Measurements from ENCODE around the gene MLLT6.
"Not testable (repeated sequence)": the region's sequence is repeated elsewhere in the genome, so short reads cannot be mapped to it uniquely, and the experiment has no call there.

The MLLT6 gene

DNA sequence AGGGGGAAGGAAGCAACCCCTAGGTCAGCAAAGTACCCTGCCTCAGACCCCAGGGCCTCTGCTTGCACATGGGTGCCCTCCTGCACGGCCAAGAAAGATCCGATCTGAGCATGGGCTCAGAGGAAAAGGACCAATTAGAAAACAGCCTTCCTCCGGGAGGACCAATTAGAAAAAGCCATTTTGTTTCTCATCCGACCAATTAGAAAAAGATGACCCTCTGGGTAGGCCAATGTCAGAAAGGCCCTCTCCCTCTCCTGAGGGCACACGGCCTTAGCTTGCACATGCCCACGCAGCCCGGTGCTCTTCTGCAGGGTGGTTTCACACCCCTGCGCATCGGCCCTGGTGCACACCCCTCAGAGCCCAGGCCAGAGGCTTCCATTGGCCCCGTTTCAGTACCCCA lies 20.0 kb downstream of the MLLT6 start:
- no peak overlapping the region for H3K27ac ChIP-seq
- no peak for DNase-seq (ENCODE audit: low read depth, low spot score)

DNA sequence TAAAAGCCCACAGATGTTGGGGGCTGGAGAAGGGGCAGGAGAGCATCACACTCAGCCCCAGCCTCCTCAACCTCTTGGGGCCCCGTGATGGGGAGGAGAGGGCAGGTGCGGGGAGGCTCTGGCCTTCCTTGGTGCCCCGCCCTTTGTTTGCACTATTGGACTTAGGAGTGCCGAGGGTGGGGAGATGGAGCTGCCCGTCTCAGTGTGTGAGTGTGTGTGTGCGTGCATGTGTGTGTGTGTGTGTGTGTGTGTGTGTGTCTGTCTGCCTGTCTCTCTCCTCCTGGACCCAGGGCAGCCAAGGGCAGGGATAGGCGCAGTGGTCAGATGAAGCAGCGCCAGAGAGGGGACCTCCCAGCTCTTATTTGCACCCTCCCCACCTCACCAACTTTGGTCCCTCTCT lies 21.1 kb downstream of the MLLT6 start:
- DNase-seq (ENCODE audit: low read depth, low spot score); H3K27ac ChIP-seq: not testable (repeated sequence)

DNA sequence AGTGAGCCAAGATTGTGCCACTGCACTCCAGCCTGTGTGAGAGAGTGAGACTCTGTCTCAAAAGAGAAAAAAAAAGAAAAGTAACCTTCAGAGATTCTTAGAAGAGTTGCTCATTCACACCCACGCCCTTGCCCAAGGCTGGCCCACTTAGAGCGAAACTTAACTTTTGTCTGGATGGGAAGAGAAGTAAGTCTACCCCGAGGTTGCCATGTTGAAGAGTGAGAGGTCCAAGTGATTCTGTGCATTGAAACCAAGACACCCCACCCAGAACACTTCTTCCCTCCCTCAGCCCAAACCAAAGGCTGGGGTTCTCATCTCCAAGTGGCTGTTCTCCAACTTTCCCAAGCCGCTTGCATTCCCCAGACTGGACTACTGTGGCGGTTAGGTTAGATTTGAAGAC lies 22.7 kb downstream of the MLLT6 start:
- no peak for DNase-seq (ENCODE audit: low read depth, low spot score)
- H3K27ac ChIP-seq, result no peak overlapping the region

DNA sequence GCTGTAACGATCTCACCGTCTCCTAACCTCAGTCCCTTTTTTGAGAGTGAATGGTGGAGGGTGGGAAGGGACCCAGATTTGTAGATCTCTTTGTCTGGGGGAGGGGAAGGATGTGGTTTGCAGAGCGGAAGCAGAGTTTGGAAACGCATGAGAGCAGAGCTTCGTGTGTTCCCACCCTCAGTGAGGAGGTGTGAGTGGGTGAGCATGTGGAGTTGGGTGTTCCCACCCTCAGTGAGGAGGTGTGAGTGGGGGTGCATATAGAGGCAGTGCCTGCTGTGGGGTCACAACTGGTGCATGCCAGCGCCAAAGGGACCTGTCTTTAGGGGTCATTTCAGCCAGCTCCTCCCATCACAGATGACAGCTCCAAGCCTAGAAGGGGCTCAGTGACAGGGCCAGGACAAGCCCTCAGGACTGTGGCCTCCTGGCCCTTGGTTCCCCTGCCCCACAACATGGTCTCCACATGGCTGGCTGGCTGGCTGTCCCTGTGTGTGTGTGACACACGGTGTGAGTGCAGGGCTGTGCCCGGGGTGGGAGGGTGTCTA lies 23.3 kb downstream of the MLLT6 start:
- DNase-seq (ENCODE audit: low read depth, low spot score), result no peak
- no peak overlapping the region for H3K27ac ChIP-seq

DNA sequence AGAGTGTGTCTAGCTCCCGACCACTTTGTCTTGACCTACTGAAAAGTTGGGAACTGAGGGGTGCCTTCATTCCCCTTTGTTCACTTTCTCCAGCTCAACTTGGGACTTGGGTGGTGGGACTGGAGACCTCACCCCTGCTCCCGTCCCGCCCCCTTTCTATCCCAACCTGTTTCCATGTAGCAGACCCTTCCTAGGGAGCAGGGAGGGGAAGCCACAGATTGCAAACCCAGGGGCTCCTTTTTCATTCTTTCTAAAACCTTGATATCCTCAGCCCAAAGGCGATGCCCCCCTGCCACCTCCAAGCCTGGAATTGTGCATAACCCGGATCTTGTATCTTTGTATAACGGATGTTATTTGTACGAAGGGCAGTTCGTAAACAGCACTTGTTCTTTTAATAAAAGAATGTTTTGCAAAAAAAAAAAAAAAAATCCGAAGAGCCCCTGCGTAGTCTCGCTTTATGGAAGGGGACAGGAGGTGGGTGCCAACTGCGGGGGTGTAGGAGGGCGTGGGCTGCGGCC lies 24.4 kb downstream of the MLLT6 start:
- no peak overlapping the region for H3K27ac ChIP-seq
- DNase-seq (ENCODE audit: low read depth, low spot score), result no peak

GRCh38 chr17:38729886-38730525 lies 24.9 kb downstream of the MLLT6 start, which contains the start of gene CISD3:
Gene CISD3 (plus strand): TSS chr17:38730341. CDS start chr17:38730359, 18 bp downstream.
- DNase-seq (ENCODE audit: low read depth, low spot score), result no peak
- H3K27ac ChIP-seq, result peak within 1 kb of the TSS; percentile 51

DNA sequence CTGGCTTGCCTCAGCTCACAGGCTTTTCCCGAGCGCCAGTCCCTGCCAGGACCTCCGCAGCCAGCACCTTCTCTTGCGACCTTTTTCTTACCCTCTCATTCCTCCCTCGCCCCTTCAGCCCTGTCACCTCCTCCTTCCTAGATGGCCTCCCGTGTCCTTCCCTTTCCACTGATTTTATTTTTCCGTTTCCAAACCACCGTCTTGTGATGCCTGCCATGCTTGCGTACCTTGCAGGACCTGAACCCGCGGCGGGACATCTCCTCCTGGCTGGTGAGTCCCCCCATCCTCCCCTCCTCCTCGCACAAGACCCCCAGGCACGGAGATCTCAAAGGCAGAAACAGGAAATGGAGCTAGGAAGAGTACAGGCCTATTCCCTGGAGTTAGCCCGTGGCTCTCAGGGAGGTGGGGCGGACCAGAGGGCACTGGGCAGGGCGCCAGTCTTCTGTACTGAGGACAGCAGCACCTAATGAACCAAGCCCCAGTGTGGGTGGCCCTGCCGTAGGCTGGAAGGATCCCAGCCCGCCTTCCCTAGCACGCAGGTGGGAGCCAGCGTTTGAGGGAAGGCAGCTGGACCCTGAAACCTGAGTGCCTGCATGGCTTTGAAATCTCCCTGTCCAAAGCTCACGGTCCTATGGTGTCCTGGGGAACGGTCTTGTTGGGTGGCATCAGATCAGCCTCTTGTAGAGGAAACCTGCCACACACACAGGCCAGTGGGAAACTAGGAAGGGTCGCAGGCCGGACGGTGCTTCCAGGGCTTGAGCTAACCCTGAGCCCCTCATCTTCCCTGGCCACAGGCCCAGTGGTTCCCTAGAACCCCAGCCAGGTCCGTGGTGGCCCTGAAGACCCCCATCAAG lies 25.7 kb downstream of the MLLT6 start:
- DNase-seq (ENCODE audit: low read depth, low spot score), result no peak
- peak overlapping the region; percentile 51 for H3K27ac ChIP-seq

DNA sequence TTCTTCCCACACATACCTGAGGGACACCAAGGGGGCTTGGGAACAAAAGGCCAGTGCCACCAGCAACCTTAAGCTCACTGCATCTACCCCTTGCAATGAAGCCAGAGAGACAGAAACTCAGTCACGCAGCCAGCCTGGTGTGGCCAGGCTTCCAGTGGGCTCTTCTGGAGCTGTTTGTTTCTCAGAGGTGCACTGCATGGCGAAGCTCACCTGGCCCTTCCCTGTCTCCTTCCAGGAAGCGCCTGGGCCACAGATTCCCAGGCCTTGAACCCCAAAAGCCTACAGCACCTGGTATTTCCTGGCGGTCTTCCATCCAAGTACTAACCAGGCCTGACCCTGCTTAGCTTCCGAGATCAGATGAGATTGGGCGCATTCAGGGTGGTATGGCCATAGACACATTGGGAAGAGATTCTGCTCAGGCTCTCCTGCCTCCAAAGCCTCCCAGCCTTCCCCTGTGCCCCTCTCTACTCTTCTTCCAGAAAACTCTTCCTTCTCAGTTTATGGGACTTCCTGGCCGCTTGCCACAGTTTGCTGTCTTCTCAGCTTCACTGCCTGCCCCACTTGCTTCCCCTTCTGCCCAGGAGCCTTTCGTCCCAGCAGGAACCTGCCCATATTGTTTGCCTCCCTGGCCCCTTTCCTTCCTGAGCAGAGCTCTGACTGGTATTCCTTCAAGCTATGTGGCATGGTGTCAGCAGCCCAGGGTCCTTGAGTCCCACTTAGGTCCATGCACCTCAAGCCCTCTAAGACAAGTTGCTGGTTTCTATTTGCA lies 26.6 kb downstream of the MLLT6 start:
- no peak for DNase-seq (ENCODE audit: low read depth, low spot score)
- no peak overlapping the region for H3K27ac ChIP-seq

- H3K27ac ChIP-seq, result no peak overlapping the region
- DNase-seq (ENCODE audit: low read depth, low spot score), result no peak
Observed at GRCh38 chr17:38732376-38733281, 27.6 kb downstream of the MLLT6 start.

DNA sequence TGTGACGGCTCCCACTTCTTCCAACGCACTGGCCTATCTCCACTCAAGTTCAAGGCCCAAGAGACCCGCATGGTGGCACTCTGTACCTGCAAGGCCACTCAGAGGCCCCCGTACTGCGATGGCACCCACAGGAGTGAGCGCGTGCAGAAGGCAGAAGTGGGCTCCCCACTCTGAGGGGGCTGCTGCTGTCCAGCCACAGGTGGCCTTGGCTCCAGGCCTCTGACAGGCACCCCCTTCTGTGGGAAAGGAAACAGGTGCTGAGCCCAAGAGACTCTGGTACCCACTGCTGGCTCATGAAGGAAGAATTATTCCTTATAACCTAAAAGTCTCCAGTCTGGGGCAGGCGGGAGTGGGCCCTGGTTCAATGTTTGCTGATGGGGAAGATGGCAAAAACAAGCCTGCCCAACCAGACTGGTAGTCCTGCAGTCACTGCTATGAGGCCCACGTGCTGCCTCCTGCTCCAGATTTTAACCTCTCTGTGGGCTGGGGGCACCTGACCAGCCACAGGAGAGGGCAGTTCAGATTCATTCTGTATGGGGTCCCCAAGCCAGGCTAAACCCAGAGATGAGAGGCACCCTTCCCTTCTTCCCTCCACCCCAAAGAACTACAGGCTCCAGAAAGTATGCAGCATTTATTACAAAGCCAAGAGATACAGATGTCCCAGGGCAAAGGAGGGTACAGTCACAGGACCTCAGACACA lies 28.4 kb downstream of the MLLT6 start:
- H3K27ac ChIP-seq, result no peak overlapping the region
- DNase-seq (ENCODE audit: low read depth, low spot score), result no peak

DNA sequence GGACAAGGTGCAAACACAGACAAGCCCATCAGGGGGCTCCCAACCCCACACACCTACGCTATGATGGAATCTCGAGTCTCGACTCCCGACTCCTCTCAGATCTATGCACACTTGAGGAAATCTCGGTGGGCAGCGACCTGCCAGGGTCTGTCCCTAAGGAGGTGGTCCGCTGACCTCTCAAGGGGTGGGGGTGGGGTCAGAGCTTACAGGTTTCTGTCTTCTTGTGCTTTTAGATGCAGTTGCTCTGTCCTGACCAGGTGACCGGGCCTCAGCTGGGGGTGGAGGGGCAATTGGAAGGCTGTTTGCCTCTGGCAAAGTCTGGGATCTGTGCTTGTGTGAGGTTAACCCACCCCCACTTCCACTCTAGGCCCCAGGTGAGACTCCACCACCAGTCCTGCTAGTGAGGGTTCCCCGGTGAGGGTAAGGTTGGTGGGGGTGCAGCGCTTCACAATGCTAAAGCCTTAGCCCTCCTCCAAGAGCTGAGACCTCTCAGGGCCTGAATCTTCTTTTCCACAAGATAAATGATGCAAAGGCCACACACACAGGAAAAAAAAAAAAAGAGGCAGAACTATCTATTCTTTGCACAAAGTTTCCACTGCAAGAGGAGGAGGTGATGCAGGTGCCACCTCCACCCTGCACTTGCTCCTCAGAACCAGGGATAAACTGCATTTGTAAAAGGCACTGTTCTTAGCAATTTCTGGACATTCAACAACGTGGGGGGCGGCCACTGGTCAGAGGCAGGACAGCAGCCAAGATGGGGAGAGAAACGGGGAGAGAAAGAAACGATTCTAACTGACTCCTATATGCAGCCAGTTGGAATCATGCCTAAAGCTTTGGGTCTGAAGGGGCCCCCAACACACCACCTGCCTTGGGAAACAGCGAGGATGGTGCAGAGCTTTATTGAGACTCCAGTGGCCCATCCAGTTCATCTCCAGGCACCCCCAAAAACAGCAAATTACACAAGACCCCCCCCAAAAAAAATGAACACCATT lies 29.2 kb downstream of the MLLT6 start:
- no peak for DNase-seq (ENCODE audit: low read depth, low spot score)
- H3K27ac ChIP-seq, result no peak overlapping the region

GRCh38 chr17:38735161-38735997 lies 30.3 kb downstream of the MLLT6 start:
- no peak overlapping the region for H3K27ac ChIP-seq
- DNase-seq (ENCODE audit: low read depth, low spot score), result no peak

- DNase-seq (ENCODE audit: low read depth, low spot score), result no peak
- no peak overlapping the region for H3K27ac ChIP-seq
Observed at GRCh38 chr17:38738007-38738662, 33.1 kb downstream of the MLLT6 start.

- H3K27ac ChIP-seq, result no peak overlapping the region
- no peak for DNase-seq (ENCODE audit: low read depth, low spot score)
Observed at GRCh38 chr17:38738686-38739085, 33.6 kb downstream of the MLLT6 start.

DNA sequence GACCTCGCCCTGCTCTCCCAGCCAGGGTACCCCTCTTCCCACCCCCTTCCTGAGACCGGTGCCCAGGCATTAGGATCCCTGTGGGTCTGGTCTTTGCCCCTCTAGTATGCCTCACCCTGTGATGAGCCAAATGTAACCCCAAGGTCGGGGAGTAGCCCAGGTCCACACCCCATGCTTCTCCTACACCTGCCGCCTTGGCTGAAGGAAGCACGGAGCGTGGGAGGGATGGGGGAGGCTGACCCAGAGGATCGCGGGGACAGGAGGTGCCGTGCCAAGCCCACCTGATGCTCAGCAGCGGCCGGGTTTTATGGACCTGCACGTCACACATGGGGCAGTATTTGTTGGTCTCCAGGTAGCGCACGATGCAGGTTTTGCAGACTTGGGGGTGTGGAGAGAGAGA lies 34.2 kb downstream of the MLLT6 start:
- H3K27ac ChIP-seq, result no peak overlapping the region
- no peak for DNase-seq (ENCODE audit: low read depth, low spot score)

DNA sequence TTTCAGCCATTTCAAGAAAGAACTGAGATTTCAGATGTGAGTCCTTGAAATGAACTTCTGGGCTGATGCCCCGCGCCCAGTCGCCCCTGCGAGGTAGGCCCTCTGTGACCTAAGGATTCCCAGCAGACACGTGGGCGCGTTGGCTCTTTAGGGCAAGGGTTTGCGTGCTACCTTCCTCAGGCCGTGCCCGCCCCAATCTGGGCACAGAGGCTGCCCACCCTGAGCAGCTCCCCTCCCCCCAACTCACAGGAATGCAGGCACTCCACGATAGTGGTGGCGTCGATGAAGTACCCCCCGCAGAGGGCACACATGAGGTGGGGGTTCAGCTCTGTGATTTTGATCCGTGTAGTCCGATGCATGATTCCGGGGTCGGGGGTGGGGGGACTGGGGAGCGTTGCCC lies 35.0 kb downstream of the MLLT6 start:
- H3K27ac ChIP-seq, result no peak overlapping the region
- DNase-seq (ENCODE audit: low read depth, low spot score), result no peak
